Loucy (cell line): ENCODE measurements around the gene C2orf81.
A peak's percentile ranks its signal among the peaks of the same experiment; 100 is the strongest.

Source experiments
- H2AFZ ChIP-seq: fragments of 200-600 bp; sonication (generic); 2 replicates; pipeline ENCODE4 v1.6.0; 2016; ENCODE audit warnings: antibody characterized with exemption, mild to moderate bottlenecking, low read length, moderate library complexity
- H3F3A ChIP-seq: fragments of 200-600 bp; 2 replicates; pipeline ENCODE4 v1.6.0; 2016; ENCODE audit warnings: antibody characterized with exemption, low read depth, mild to moderate bottlenecking
- H3K27me3 ChIP-seq: fragments of 200-600 bp; sonication (generic); 2 replicates; pipeline ENCODE4 v1.6.1; 2014; ENCODE audit warnings: low read length, mild to moderate bottlenecking; ENCODE audit not compliant: insufficient read depth, poor library complexity, severe bottlenecking
- H3K36me3 ChIP-seq: fragments of 200-600 bp; sonication (generic); 2 replicates; pipeline ENCODE4 v1.6.1; 2016; ENCODE audit warnings: low read length; ENCODE audit not compliant: insufficient read depth
- H3K4me1 ChIP-seq: fragments of 200-600 bp; sonication (generic); 2 replicates; pipeline ENCODE4 v1.5.1; 2014; ENCODE audit warnings: low read length, mild to moderate bottlenecking; ENCODE audit not compliant: insufficient read depth, poor library complexity, severe bottlenecking
- H3K4me2 ChIP-seq: fragments of 200-600 bp; sonication (generic); 2 replicates; pipeline ENCODE4 v1.6.0; 2014; ENCODE audit warnings: antibody characterized with exemption, low read length, low read depth, mild to moderate bottlenecking; ENCODE audit not compliant: poor library complexity, severe bottlenecking
- H3K4me3 ChIP-seq: fragments of 200-600 bp; sonication (generic); 2 replicates; pipeline ENCODE4 v1.5.1; 2014; ENCODE audit warnings: low read length, mild to moderate bottlenecking, mixed read lengths; ENCODE audit not compliant: poor library complexity, severe bottlenecking
- H3K79me2 ChIP-seq: fragments of 200-600 bp; sonication (generic); 2 replicates; pipeline ENCODE4 v1.6.1; 2014; ENCODE audit warnings: low read length; ENCODE audit not compliant: insufficient read depth
- H3K9ac ChIP-seq: fragments of 200-600 bp; sonication (generic); 2 replicates; pipeline ENCODE4 v1.6.0; 2014; ENCODE audit warnings: mild to moderate bottlenecking, low read depth, low read length, moderate library complexity; ENCODE audit not compliant: poor library complexity, severe bottlenecking
- H3K9me2 ChIP-seq: fragments of 200-600 bp; sonication (generic); replicated peaks from 2 replicates; pipeline ENCODE4 v1.6.1; 2016; ENCODE audit warnings: low read depth, low read length, mixed read lengths
- H3K9me3 ChIP-seq: fragments of 200-600 bp; sonication (generic); 2 replicates; pipeline ENCODE4 v1.6.1; 2014; ENCODE audit warnings: mild to moderate bottlenecking, antibody characterized with exemption, low read length, low read depth; ENCODE audit not compliant: insufficient read depth
- H4K20me1 ChIP-seq: fragments of 200-600 bp; sonication (generic); 2 replicates; pipeline ENCODE4 v1.6.0; 2014; ENCODE audit warnings: antibody characterized with exemption, low read length, mild to moderate bottlenecking; ENCODE audit not compliant: insufficient read depth, poor library complexity, severe bottlenecking
- CTCF ChIP-seq: fragments of 200-600 bp; sonication (generic); conservative IDR thresholded peaks from 2 replicates; pipeline ENCODE4 v1.5.1; 2014; ENCODE audit warnings: mild to moderate bottlenecking, antibody characterized with exemption, low read length
- EZH2phosphoT487 ChIP-seq: fragments of 200-600 bp; IDR thresholded peaks from 2 replicates; pipeline ENCODE4 v1.6.1; 2018; ENCODE audit warnings: antibody characterized with exemption, mild to moderate bottlenecking, moderate library complexity, borderline replicate concordance

Gene C2orf81

DNA sequence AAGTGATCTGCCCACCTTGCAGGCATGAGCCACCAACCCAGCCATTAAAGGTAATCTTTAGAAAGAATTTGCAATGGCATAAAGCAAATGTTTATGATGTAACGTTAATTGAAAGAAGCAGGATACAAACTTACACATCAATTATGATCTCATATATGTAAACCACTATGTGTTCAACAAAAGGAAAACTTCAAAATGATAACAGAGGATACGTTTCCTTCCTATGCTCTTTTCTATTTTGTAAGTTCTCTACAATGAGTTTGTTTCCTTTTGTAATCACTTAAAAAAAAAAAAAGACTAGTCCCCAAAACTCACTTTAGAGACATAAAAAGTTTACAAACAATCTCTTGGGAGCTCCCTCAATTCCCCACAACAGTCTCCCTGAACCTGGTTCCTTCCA lies 1.4 kb downstream of the C2orf81 start:
- H3K9ac ChIP-seq: no peak overlapping the region
- H3K4me2 ChIP-seq: peak overlapping the region; percentile 94
- no peaks in the 10 kb centered on the region for H3F3A ChIP-seq
- H2AFZ ChIP-seq: no peak overlapping the region
- H3K9me3 ChIP-seq: no peaks in the 10 kb centered on the region
- H3K4me3 ChIP-seq: no peak overlapping the region
- no peaks in the 10 kb centered on the region for H3K27me3 ChIP-seq
- H3K36me3 ChIP-seq: peaks cover 2% of the 10 kb centered on the region; the same call in 1 of the 2 replicates
- no peaks in the 10 kb centered on the region for H3K9me2 ChIP-seq
- TF ChIP-seq CTCF: no peak
- TF ChIP-seq EZH2phosphoT487: no peak
- no peaks in the 10 kb centered on the region for H4K20me1 ChIP-seq
- H3K4me1 ChIP-seq: peaks cover 22% of the 10 kb centered on the region
- H3K79me2 ChIP-seq: peaks cover 14% of the 10 kb centered on the region; the same call in 1 of the 2 replicates

- Histone ChIP-seq H3F3A (no peaks in the 10 kb centered on the region), H3K9me2 (no peaks in the 10 kb centered on the region), H3K4me3 (no peak overlapping the region), H3K4me1 (peaks cover 22% of the 10 kb centered on the region), H4K20me1 (no peaks in the 10 kb centered on the region), H3K9ac (no peak overlapping the region), H3K79me2 (peaks cover 14% of the 10 kb centered on the region; the same call in 1 of the 2 replicates), H3K4me2 (no peak overlapping the region), H3K9me3 (no peaks in the 10 kb centered on the region), H3K36me3 (no peaks in the 10 kb centered on the region), H3K27me3 (no peaks in the 10 kb centered on the region), H2AFZ (no peak overlapping the region)
- no peak for TF ChIP-seq CTCF
- no peak for TF ChIP-seq EZH2phosphoT487
Measured at GRCh38 chr2:74419345-74419744, 2.1 kb downstream of the C2orf81 start.

- no peaks in the 10 kb centered on the region for H3K9me3 ChIP-seq
- H3K9ac ChIP-seq: no peak overlapping the region
Measured at GRCh38 chr2:74418312-74418711, 3.1 kb downstream of the C2orf81 start.

More at GRCh38 chr2:74418312-74418711, 3.1 kb downstream of the C2orf81 start:
- no peaks in the 10 kb centered on the region for H4K20me1 ChIP-seq
- H3K9me2 ChIP-seq: no peaks in the 10 kb centered on the region
- no peak overlapping the region for H2AFZ ChIP-seq
- no peaks in the 10 kb centered on the region for H3K27me3 ChIP-seq
- no peak overlapping the region for H3K4me3 ChIP-seq
- no peak overlapping the region for H3K4me2 ChIP-seq
- peaks cover 11% of the 10 kb centered on the region; the same call in 1 of the 2 replicates for H3K79me2 ChIP-seq
- no peaks in the 10 kb centered on the region for H3F3A ChIP-seq
- H3K36me3 ChIP-seq: no peaks in the 10 kb centered on the region
- TF ChIP-seq CTCF: no peak
- TF ChIP-seq EZH2phosphoT487: no peak
- peaks cover 22% of the 10 kb centered on the region for H3K4me1 ChIP-seq
